Stimulated activated CD8-positive, alpha-beta memory T cell treated with anti-CD3 and anti-CD28 coated beads, Interleukin-7, amount 100 ng/mL, for 48 hours (primary cell): ENCODE data around the gene GMPPA.

ENCODE experiments used
- DNase-seq, 2 donors: peaks; one replicate each; pipeline ENCODE4 v3.0.0-alpha.2; 2020; ENCODE audit warnings: low read depth in 1 of 2; ENCODE audit errors: extremely low read depth in 1 of 2

GMPPA gene

DNA sequence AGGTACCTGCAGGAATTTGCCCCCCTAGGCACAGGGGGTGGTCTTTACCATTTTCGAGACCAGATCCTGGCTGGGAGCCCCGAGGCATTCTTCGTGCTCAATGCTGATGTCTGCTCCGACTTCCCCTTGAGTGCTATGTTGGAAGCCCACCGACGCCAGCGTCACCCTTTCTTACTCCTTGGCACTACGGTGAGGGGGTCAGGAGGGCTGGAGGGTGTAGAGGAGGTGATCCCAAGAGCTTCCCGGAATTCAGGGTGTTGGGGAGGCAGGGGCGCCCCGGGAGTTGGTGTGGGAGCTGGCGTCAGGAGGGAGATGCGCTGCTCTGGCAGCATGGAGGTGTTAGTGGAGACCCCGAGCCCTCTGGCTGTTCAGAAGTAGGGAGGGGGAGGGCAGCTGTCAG lies 3.2 kb downstream of the GMPPA start:
- DNase-seq = no peak

DNA sequence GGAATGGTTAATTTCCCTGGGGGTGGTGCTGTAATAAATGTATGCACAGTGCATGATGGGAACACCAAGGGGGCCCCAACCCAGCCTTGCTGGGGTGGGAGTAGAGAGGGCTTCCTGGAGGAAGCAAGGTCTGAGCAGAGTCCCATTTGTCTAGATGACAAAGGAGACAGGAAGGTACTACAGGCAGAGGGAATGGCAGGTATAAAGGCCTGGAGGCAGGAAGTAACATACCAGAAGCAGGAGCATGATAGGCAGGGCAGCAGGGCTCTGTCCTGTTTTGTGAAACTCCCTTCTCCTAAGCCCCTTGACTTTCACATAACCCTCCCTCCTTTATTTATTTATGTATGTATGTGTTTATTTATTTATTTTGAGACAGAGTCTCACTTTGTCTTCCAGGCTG lies 3.9 kb downstream of the GMPPA start:
- DNase-seq = no peak

DNA sequence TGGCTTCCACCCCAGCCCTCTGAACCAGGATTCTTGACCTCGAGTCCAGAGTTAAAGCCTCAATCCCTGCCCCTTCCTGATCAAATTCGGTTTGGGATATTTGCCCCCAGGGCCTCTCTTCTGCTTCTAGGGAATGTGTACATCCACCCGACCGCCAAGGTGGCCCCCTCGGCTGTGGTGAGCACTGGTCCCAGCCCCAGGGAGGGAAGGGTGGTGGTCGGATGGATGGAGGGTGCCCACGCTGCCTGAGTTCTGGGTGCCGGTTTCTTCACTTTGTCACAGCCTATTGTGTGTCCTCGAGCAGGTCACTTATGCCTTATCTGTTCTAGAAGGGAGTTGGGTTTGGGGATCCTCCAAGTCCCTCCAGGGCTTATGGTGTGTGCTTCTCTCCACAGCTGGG lies 6.9 kb downstream of the GMPPA start:
- no peak for DNase-seq

DNA sequence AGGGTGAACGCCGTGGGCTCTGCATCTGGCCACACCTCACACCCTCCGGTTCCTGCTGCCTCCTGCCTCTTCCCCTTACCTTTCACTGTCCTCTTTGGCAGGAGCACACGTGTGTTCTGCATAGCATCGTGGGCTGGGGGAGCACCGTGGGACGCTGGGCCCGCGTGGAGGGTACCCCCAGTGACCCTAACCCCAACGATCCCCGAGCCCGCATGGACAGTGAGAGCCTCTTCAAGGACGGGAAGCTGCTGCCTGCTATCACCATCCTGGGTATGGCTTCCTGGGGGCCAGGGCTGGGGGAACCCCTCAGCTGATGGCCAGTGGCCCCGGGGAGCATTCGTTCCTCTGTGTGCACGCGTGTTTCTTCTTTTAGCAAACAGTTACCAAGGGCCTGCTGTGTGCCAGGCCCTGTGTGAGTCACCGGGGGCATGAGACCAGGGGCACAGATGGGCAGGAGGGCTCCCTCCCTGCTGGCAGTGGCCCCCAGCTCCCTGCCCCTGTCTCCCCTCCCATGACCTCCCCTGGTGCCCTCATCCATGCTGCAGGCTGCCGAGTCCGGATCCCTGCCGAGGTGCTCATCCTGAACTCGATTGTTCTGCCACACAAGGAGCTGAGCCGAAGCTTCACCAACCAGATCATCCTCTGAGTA lies 7.6 kb downstream of the GMPPA start:
- no peak for DNase-seq

DNA sequence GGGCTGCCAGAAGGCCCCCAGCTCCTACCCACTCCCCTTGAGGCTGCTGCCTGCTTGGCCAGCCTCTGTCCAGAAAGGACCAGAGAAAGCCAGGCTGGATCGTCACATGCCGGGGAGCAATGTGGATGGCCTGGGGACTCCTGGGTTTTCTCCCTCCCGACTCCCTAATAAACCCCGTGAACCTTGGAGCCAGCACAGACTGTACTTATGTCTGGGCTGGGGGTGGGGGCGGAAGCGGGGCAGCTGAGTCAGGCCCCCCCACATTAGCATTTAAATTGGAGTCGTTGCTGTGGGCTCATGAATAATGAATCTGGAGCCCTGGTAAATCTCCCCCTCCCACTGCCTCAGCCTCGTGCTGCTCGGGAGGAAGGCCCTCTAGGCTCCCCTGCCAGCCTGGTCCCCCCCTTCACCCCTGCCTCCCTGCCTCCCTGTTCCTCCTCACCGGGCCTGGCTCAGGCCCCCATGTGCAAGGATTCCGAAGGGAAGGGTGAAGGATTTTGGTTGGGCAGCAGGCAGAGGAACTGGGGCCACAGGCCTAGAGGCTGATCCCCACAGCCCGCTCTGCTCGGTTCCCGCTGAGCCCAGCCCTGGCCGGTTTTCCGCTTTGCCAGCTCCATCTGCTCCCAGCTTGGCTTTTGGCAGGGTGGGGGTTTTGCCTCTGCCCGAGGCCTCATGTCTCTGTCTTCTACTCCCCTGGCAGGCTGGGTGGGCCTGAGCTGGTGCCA lies 8.3 kb downstream of the GMPPA start:
- no peak for DNase-seq

DNA sequence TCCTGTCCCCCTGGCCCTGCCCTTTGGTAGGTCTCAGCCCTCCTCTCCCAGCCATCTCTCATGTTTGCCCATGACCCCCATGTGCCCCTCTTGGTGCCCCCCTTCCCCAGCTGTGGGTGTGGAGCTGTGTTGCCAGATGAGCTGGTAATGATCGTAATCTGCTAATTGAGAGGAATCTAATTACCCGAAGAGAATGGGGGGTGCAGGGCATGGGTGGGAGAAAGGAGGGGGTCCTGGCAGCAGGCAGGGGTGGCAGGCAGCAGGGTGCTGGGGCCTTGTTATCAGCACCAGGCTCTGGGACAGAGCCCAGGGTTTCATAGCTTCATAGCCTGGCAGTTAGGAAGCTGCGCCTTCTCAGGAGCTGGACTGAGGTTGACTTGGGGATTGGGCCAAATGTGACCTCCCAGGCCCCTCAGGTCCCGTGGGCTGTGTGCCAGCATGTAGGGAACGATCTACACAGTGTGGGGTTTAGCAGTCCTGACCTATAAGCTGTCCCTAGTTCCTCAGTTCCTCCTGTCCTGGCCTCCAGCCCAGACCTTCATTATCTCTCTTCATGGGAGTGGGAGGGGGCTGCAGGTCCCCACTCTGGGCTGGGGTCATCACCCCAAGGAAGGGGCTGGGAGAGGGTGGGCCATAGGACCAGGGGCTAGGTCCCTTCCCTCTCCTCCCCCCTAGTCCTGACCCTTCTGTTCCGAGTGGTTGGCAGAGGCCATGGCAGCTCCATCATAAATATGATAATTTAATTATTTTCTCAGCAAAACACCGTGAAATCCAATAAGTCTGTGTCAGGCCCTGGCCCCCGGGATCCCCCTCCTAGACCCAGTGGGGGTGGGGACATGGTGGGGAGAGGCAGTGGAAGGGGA lies 9.1 kb downstream of the GMPPA start:
- DNase-seq = no peak

DNA sequence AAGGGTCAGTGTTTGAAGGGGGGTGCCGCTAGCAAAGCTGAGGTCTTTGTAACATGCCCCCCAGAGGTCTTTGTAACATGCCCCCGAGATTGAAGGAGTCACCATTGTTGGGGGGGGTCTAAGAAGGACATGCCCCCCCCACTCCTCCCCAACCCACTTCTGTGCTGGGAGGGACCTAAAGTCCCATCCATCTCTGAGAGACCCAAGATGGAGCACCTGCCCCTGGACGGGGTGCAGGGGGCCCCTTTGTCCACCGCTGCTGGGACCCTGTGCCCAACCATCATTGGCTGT lies 9.7 kb downstream of the GMPPA start:
- no peak for DNase-seq

DNA sequence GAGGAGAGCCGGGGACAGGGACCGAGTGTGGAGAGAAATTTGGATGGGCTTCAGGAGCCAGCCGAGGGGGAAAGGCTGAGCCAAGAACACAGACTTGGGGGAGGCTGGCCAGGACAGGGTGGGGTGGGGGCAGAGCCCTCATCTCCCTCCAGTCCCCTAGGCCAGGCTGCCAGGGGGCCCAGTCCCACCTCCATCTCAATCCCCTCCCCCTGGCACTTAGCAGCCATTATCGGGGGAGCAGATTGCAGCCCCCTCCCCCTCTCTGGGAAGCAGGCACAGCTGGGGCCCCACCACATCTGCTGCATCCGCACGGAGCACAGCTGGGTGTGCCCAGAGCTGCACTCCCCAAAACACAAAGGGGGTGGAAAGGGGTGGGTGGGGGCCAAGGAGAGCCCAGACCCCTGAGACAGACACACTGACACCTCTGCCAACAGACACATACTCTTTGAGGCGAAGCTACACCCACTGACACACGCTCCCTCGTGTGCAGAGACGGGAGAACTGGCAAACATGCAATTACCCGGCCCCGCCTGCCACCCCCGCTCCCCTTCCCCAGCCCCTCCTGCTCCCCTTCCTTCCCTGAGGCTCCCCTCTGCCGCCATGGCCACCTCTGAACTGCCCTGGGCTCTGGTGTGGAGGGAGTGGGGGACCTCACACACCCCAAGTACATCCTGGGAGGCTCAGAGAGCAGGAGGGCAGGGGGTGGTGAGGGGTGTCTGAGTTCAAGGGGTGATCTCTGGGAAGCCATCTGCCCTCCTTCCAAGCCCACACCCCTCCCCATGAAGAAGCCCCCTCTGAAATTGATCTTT lies 10.5 kb downstream of the GMPPA start:
- DNase-seq = no peak

DNA sequence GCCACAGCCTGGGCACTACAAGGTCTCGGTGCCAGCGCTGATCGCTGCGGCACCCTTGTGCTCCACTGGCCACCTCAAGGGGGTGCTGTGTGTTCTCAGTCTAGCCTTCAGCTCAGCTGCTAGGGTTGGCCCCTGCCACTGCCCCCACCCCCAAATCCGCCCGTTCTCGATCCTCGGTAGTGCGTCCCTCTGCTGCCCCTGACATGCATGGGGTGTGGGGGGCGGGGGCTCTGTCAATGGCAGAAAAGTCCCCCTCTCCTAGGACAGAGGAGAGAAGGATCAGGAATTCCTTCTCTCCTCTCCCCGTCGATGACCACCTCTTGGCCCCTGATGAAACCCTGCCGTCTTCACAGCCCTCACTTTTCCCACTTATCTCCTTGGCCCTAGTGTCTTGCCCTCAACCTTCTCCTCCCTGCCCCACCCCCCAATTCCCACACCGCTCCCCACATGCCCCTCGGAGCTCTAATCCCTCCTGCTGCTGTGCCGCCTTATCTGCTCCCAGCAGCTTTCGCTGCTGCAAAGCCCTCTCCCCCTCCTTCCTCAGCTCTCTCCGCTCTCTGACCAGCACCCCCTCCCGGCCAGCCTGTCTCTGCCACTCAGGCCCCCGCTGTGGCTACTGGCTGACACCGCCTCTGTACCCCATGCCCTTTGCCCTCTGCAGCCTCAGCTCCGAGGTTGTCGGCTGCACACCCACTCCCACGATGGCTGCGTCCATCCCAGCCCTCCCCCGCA lies 11.3 kb downstream of the GMPPA start:
- DNase-seq = peak in 1 of 2 donors; percentile 23

DNA sequence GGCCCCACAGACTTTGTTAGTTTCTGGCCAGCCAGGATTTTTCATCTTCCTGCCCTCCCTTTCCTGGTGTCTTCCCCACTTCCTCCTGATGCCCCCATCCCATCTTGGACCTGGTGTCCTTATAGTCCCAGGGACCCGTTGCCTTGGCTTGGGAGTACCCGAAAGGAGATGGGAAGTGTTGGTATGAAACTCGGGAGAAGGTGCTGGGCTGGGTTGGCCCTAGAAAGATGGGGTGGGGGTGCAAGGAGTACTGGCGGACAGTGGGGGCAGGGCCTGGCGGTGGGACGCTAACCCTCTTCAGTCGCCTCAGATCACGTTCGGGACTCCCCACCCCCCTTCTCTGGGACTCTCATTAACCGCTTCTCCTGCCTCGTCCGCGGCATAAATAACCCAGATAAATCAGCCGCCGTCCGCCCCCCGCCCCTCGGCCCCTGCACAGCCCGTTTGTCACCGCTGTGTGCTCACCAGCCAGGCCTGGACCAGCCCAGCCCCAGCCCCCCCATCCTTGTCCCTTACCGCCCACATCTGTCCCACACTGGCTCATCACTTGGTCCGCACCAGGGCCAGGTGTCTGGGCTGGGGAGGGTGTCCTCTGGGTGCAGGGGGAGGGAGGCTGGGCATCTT lies 11.9 kb downstream of the GMPPA start:
- DNase-seq = no peak

DNA sequence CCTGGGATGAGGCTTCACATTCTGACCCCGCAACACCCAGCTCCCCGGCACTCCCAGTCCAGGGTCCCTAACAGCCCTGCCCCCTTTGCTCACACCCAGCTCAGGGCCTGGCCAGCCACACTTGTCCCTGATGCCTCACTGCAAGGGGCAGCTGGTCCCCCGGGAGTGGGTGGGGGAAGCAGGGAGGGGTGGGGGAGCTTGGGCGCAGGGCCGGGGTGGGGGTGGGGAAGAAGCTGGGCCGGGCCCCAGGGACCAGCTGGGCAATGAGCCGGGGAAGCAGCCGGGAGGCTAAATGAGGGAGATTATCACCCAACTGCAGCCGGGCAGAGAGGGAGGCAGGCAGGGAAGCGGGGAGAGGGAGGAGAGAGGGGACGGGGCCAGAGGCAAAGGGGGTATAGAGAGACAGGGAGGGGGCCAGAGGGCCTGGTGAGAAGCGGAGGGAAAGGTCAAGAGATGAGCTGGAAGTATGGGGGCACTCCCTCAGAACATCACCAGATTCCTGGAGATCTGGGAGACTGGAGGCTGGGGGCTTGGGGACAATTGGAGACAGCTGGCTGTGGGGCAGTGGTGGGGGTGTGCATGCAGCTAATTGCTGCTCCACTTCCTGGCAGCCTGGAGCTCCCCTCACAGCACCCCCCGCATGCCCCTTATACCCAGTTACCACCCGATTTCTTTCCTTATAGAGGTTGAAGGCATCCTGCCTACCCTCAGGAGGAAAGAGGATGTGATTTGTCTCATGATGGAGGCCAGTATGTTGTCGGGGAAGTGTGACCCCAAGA lies 13.0 kb downstream of the GMPPA start:
- DNase-seq = no peak

DNA sequence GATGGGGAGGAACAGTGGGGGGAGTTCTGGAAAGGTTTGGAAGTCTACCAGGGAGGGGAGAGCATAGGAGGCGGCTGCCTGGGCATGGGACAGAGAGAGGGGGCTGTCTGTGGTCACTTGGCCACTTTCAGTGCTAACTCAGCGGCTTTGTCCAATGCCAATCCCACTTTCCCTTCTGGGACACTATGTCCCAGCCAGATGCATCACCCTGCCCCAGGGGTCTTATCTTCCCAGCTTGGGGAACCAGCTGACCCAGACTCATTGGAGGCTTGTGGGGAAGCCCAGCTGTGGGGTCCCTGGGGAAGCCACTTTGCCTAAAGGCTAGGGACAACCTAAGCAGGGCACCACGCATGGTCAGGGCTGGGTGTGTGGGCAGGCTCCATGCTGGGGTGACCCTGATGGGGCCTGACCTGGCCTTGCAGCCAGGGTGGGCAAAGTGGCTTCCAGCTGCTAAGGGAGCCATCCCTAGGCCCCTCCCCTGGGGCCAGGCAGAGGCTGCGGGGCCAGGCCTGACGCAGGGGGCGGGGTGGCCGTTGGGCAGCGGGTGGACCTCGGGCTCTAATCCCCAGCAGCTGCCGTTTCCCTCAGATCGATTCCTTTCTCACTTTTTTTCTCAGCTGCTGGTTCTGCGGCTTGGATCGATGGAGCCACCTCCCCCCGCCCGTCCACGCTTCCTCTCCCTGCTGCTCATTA lies 14.0 kb downstream of the GMPPA start:
- no peak for DNase-seq

DNA sequence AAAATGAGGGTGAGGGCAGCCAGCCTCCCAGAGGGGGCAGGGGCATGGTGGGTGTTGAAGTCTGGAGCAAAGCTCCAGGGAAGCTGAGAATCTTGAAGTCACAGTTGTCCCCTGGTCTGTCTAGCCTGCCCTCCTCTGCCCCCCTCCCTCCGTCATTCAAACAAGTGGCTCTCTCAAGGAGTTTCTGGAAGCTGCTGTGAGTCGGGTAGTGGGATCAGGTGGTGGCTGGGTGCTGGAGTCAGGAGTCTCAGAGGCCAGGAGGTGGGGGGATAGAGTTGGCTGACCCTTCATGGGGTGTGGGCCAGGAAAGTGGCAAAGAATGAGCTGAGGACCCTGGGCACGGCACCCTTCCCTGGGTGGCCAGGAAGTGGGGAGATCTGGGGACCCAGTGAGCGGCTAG lies 15.1 kb downstream of the GMPPA start:
- DNase-seq = no peak

DNA sequence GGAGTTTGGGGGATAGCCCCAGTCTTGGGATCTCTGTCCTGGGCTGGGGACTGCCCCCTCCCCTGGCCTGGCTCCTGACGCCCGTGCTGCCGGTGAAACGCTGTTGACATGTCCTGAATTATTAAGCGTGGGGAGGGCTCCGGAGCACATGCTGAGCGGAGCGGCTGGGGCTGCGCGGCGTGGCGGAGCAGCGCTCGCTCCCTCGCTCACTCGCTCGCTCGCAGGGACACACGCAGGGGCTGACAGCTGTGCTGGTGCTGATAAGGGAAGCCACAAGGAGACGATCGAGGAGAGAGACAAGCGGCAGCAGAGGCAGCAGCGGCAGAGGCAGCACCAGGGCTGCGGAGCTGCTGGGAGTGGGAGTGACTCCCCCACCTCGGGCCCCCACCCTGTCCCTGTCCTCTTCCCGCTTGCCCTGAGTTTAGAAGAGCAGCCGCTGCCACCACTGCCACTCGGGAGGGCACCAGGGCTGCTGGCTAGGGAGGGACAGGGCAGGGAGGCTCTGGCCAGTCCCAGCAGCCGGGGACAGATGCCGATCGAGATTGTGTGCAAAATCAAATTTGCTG lies 15.6 kb downstream of the GMPPA start, which contains the start of gene ASIC4:
Gene ASIC4, plus strand, starts transcription at position 287 of the 566 bp plus-strand sequence. Its CDS starts 243 bp downstream, at position 530.
- DNase-seq = no peak

DNA sequence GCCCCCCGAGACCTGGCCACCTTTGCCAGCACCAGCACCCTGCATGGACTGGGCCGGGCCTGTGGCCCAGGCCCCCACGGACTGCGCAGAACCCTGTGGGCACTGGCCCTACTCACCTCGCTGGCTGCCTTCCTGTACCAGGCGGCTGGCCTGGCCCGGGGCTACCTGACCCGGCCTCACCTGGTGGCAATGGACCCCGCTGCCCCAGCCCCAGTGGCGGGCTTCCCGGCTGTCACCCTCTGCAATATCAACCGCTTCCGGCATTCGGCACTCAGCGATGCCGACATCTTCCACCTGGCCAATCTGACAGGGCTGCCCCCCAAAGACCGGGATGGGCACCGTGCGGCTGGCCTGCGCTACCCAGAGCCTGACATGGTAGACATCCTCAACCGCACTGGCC lies 16.1 kb downstream of the GMPPA start:
- no peak for DNase-seq

DNA sequence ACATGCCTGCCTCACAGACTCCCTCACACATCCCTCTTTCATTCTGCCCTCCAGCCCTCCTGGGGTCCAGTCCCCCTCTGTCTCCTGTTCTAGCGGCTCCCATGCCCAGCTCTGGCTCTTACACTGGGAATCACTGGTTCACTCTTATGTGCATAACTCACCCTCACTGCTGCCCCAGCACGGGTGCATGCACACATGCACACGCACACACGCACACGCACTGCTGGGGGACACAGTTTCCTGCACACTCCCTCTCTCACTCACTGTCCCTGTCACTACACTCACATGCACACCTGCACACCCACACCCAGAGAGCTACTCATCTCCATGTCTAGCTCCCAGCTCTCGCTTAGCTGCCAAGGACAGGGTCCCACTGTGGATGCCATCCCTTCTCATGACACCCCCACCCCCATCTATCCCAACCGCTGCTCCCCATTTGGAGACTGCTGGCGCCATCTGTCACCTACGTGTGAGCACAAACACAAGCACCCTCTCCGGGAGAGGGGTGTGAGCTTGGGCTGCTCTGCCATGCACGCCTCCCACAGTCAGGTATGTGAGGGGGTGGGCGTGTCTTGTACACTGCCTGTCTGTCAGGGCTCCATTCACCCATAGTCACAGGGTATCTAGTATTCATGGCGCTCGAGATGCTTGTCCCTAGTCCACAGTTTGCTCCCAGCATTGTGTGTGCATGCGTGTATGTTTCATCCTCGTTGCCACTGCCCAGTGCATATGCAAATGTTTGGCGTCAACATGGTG lies 17.4 kb downstream of the GMPPA start:
- DNase-seq = no peak

DNA sequence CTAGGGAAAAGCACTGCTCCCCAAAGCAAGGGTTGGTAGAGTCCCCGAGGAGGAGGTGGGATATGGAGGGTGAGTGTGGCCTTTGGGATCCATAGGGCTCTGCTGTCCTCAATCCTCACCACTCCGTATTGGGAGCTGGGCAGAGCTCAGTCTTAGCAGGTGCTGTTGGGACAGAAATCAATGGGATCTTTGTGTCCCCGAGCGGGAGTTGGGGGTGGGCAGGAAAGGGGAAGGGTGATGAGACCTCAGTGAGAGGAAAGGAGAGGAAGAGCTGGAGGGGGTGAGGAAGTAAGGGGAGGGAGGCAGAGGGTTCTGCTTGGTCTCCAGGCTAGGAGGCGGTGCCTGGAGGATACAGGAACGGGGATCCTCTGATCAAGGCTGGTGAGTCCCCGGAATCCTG lies 18.2 kb downstream of the GMPPA start:
- no peak for DNase-seq
